Stimulated activated CD4-positive, alpha-beta T cell treated with anti-CD3 and anti-CD28 coated beads, Interleukin-4, amount 100 ng/mL, for 48 hours (primary cell): Measurements from ENCODE around the gene PTPRF.
"Not testable (repeated sequence)": the region's sequence is repeated elsewhere in the genome, so short reads cannot be mapped to it uniquely, and the experiment has no call there.

ENCODE experiments used
- DNase-seq, 2 donors: peaks; one replicate each; pipeline ENCODE4 v3.0.0-alpha.2; 2020; ENCODE audit warnings: low read depth in 2 of 2

PTPRF gene

DNA sequence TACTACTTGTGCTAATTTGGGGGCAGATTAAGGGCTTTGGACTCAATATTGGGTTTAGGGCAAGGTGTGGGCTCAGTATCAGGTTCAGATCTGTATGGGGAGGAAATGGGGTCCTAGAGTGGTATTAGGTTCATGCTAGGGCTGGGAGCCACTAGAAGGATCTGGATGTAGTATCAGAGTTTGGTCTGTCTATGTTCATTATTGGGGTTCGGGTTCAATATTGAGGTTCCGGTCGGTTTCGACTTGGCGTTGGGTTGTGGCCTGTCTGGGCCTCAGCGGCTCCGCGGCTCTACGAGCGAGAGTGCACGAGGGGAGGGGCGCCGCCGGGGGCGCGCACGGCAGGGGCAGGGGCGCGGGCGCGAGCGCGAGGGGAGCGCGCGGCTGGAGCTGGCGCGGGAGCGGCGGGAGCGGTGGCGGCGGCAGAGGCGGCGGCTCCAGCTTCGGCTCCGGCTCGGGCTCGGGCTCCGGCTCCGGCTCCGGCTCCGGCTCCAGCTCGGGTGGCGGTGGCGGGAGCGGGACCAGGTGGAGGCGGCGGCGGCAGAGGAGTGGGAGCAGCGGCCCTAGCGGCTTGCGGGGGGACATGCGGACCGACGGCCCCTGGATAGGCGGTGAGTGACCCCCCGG is at the start of gene PTPRF:
Gene PTPRF (plus strand): TSS at position 401 of the 624 bp plus-strand sequence. CDS start 14,193 bp downstream, outside the sequence.
- no peak for DNase-seq

DNA sequence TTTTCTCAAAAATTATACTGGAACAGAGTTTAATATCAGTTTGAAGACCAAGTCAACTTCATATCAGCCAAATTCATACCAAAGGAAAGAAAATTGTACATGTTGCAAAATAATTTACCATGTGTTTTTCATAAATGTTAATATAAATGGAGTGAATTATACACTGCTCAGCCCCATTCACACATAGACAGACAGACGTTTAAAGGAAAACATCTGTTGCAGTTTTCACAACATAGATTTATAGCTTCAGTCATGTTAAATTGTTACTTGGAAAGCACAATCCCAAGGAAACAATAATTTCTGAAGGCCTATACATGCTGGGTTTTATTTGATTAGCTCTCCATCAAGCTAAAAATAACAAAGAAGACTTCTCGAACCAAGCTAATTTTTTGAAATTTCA is 49.2 kb upstream of the PTPRF start:
- DNase-seq: no peak

GRCh38 chr1:43482215-43482614 is 48.5 kb upstream of the PTPRF start:
- DNase-seq: no peak

GRCh38 chr1:43484367-43484766 is 46.3 kb upstream of the PTPRF start:
- DNase-seq: no peak

GRCh38 chr1:43488165-43488564 is 42.5 kb upstream of the PTPRF start:
- DNase-seq: no peak

DNA sequence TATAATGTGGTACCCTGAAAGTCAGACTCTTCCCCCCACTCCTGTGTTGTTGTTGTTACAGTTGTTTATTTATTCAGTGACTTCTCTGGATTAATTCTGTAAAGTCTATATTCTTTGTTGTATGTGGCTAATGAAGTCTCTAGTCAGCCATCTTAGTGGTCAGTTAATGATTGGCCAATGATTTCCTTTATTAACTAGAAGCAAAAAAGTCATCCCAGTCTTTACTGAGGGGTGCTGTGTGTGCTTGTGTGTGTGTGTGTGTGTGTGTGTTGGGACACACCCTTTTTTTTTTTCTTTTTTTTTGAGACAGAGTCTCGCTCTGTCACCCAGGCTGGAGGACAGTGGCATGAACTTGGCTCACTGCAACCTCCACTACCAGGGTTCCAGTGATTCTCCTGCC is 39.6 kb upstream of the PTPRF start:
- no peak for DNase-seq

GRCh38 chr1:43492826-43493225 is 37.9 kb upstream of the PTPRF start:
- no peak for DNase-seq

DNA sequence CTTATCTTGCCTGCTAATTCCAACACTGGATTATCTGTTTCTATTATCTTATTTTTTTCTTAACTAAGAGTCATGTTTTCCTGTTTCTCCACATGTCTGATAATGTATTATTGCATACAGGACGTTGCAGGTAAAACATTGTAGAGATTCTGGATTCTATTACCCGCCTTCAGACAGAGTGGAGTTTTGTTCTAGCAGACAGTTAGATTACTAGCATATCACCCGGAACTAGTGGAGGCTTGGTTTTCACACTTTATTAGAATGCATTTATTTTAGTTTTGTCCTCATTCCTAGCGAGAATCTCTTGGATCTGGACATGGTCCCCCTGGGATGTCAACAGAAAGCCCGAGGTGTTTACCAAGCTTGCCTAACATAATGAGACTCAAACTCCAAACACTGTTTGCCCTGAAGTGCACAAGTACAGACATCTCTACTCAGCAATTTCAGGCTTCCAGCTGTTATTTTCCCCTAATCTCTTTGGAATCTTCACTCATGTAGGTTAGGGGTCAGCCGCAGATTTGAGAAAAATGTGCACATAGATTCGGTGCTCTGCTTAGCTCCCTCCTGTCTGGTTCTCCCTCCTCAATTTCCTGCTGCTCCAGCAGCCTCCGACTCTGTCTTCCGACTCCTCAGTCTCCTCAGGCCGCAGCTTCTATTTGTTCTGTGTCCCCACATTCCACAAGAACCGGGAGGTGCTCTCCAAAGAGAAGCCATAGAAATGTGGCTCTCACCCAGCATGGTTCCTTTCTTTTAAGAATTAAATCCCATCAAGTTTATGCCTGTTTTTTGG is 36.8 kb upstream of the PTPRF start:
- no peak for DNase-seq

DNA sequence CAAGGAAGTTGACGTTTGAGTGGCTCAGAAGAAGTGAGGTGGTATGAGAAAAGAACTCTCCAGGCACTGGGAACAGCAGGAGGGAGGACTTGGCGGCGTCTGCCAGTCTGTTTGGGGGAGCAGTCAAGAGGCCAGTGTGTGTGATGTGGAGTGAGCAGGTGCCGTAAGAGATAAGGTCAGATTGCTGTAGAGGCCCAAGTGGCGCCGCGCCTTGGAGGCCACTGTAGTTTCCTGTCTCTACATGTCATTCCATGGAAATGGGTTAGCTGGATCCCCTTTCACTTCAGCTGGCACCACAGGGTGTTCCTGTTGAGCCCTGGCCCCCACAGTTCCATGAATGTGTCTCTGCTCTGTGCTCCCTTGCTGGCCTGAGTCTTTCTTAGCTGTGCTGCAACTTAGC is 35.5 kb upstream of the PTPRF start:
- no peak for DNase-seq

DNA sequence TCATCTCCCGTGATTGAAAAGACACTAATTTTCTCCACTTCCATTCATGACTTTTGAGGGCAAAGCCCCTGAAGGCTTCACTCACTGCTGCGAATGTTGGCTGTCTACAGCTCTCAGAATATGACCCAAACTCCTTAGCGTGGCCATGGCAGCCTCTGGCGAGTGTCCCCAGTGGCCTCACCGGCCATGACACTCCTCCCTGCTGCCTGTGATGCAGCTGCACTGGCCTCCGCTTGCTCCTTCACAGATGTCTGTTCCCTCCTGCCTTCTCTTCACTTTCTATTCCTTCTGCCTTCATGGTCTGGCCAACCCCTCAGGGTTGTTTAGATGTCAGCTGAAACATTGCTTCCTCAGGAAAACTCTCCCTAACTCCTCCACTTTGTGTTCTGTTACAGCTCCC is 30.8 kb upstream of the PTPRF start:
- DNase-seq: no peak

DNA sequence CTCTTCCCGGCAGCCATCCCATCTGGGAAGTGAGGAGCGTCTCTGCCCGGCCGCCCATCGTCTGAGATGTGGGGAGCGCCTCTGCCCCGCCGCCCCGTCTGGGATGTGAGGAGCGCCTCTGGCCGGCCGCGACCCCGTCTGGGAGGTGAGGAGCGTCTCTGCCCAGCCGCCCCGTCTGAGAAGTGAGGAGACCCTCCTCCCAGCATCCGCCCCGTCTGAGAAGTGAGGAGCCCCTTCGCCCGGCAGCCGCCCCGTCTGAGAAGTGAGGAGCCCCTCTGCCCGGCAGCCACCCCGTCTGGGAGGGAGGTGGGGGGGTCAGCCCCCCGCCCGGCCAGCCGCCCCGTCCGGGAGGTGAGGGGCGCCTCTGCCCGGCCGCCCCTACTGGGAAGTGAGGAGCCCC is 28.9 kb upstream of the PTPRF start:
- DNase-seq: not testable (repeated sequence)

DNA sequence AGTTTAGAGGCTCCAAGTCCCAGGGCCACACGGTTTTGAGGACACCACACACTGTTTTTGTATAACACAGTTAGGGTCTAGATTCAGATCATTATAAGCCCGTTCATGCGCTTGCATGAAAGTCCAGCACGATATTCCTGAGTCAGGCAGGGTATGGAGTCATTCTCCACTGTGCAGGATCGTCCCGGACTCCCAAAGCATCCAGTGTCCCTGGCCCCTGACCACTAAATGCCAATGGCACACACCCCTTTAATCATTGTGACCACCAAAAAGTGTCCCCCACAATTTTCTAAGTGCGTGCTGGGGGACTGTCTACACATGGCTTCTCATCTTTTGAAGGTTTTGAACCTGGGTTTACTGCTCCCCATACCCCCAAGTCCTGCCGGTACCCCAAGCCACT is 27.1 kb upstream of the PTPRF start:
- DNase-seq: no peak

GRCh38 chr1:43505077-43505780 is 25.5 kb upstream of the PTPRF start:
- no peak for DNase-seq

DNA sequence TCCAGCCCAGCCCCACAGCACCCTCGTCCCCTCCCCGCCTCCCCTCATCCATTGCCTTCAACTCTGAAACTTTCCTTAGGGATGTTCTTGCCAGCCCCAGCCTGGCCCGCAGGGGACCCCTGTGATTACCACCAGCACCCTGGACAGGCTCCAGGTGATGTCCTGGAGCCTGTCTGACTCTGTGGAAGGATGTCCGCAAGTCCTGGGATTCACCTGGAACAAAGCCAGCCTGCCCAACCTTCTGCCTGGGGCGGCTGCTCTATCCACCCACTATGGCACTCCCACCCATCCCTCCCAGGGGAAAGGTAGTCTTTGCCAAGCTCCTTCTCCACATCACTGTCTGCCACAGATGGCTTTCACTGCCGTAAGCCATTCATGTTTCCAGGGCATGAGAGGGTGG is 24.4 kb upstream of the PTPRF start:
- DNase-seq: no peak

DNA sequence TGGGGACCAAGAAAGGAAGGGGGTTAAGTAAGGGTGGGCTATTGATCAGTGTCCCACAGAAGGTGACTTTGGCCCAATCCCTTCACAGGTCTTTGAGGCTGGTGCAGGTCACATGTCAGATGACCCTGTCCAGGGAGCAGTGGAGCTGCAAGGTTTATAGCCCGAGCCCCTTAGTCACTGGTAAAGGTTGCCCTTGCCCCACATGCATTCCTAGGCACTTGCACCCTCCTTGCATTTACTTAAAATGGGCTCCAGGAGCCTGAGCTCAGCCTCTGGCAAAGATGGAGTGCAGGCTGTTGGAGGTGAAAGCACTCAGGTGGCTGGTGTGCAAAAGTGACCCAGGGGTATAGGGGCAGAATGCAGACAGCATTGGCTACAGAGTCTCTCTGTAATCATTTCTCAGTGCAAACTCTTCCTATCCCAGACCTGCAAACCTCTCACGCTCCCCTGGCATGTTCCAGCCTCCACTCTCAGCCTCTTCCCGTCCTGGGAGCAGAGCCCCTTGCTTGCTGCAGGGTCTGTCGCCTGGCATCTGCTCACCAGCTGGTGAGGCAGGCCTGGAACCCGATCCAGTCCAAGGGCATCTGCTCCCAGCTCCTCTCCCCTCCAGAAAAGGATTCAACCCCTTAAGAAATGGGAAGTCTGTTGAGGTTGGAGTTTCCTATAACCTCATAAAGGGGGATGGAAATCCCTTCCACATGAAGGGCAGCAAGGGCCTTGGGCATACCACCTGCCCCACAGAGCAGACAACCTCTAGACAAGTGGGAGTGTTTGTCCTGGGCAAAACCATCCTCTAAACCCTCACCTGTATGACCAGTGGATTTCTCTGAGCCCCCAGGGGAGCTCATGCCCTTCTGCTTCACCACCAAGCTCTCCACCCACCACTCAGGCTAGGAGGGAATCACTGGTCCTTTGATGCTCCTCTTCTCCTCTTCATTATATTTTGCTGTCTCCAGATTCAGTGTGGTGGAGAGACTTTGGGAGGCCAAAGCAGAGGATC is 23.1 kb upstream of the PTPRF start:
- DNase-seq: no peak

- no peak for DNase-seq
These were observed 21.5 kb upstream of the PTPRF start for GRCh38 chr1:43509007-43509739.

DNA sequence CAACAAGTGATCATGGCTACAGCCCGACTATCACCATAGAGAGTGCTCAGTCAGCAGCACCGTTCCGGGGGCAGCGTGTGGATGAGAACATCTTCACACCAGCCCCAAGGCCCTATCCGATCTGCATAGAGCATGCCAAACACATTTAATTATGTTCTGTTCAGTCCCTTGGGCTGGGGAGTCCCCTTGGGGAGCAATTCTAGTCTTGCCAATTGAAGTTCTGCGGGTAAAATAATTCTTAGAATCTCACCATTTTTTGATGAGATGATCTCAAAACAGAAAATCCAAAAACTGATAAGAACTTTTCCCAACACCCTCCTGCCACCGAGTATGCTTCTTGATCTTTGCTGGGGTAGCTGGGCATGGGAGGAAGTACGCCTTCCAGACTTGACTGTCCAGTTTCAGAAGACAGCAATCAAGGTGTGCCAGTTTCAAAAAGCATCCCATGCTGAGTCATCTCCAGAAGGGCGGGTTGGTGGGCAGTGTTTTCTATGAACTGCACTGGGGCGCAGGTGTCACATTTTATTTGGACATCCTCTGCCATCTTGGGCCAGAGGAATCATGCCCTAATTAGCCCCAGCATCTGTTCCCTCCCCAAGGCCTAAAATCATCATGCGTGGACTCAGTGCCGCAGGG is 20.8 kb upstream of the PTPRF start:
- peak in 1 of 2 donors; percentile 11 for DNase-seq

- no peak for DNase-seq
These were observed 20.1 kb upstream of the PTPRF start for GRCh38 chr1:43510621-43511020.

DNA sequence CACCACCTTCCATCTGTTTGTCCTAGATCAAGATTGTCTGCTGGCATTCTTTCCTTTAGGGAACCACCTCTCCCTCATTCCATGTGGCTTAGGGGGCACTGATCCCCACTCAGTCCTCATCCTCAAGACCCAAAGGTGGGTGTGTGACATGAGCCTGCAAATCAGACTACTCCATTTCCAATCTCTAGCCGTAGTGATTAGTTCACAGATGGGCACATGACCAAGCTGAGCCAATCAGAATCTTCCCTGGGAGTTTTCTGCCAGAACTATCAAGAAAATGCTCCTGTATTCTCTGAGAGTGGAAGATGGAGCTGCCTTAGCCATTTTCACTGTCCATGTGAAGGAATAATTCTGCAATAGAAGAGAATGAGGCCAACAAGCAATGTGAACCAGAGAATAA is 19.3 kb upstream of the PTPRF start:
- no peak for DNase-seq

- DNase-seq: no peak
These were observed 18.6 kb upstream of the PTPRF start for GRCh38 chr1:43512133-43512532.
